Esophagus muscularis mucosa (tissue), 4 donors: ENCODE measurements around the gene TLL2. TPM values are rescaled to one million over a fixed set of nuclear protein-coding genes. Genes with fewer than 3 reads are reported as not detected.

ENCODE experiments used
- DNase-seq: peaks from one replicate; pipeline ENCODE4 v3.0.0-alpha.2; 2017; ENCODE audit errors: extremely low spot score
- H3K27ac ChIP-seq, 4 donors: fragments of 200-600 bp; sonication (generic); replicated peaks in 1 of 4; 1 replicate in 3 of 4; 2 replicates in 1 of 4; pipeline ENCODE4 v1.5.1; 2016 to 2019; ENCODE audit warnings: mild to moderate bottlenecking in 1 of 4
- H3K27me3 ChIP-seq, 4 donors: fragments of 200-600 bp; sonication (generic); one replicate each; pipeline versions ENCODE4 v1.5.1 to v1.6.0; 2016 to 2019
- H3K36me3 ChIP-seq, 4 donors: fragments of 200-600 bp; sonication (generic); one replicate each; pipeline ENCODE4 v1.5.1; 2016 to 2019
- H3K4me1 ChIP-seq, 4 donors: fragments of 200-600 bp; sonication (generic); one replicate each; pipeline ENCODE4 v1.5.1; 2016 to 2019
- H3K4me3 ChIP-seq, 4 donors: fragments of 200-600 bp; sonication (generic); 1 replicate in 2 of 4; 2 replicates in 2 of 4; pipeline ENCODE4 v1.5.1; 2016 to 2019; ENCODE audit warnings: mild to moderate bottlenecking in 4 of 4, moderate library complexity in 1 of 4
- H3K9me3 ChIP-seq, 4 donors: fragments of 200-600 bp; sonication (generic); 1 replicate in 3 of 4; 2 replicates in 1 of 4; pipeline ENCODE4 v1.5.1; 2016 to 2019
- CTCF ChIP-seq, 3 experiments: fragments of 200-600 bp in 2 of 3; fragments of 450-650 bp in 1 of 3; sonication (generic) in 2 of 3; IDR thresholded peaks; one replicate each; pipeline ENCODE4 v1.5.1; 2017 to 2019; ENCODE audit warnings: antibody characterized with exemption in 3 of 3, mild to moderate bottlenecking in 2 of 3, moderate library complexity in 1 of 3
- EP300 ChIP-seq: sonication (generic); formaldehyde crosslinking; IDR thresholded peaks from one replicate; pipeline ENCODE4 v1.6.1; 2017; ENCODE audit warnings: antibody characterized with exemption
- POLR2A ChIP-seq: fragments of 450-650 bp; IDR thresholded peaks from one replicate; pipeline ENCODE4 v1.6.1; 2017; ENCODE audit warnings: antibody characterized with exemption, moderate library complexity, mild to moderate bottlenecking, low read depth
- POLR2AphosphoS5 ChIP-seq, 2 donors: sonication (generic); formaldehyde crosslinking; IDR thresholded peaks; one replicate each; pipeline ENCODE4 v1.6.1; 2017; ENCODE audit warnings: antibody characterized with exemption in 2 of 2
- WGBS: methylation state at CpG from one replicate; pipeline ENCODE4 v1.1.5; 2018; 5-methylcytosine and 5-hydroxymethylcytosine counted together
- intact Hi-C: fragments of 100-400 bp; cut with DNase I; formaldehyde crosslinking; loops from one replicate; pipeline ENCODE4 v1.15.1; 2023
- total RNA-seq, 4 donors: library from RNA; depleted of rRNA; stranded (reverse); fragments of >200 nt; gene quantifications; one replicate each; pipeline versions ENCODE4 v1.1.0 to v1.2.1, GENCODE V29; 2016

Gene TLL2
- total RNA-seq, 4 donors from 2014 or later, result 0.17 to 2.1 (median 0.27) TPM

DNA sequence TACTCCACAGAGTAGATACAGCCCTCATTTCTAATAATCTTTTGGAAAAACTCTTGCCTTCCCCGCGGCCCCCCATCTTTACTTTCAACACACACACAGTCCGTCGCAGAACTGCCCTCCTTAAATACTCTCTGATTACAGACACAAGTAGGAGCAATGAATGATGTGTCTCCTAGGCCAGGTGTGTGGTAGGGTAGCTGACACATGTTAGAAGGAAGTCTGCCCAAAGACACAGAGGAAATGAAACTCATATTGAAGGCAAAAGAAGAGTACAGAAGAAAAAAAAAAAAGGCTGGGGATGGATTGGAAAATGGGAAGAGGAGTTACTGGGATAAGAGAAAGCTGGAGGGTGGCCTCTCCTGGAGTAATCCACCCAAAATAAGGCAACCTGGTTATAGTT, 169.5 kb downstream of the TLL2 start:
- H3K9me3 ChIP-seq, result peaks cover 0 to 10% (median 8%) of the 10 kb centered on the region in 4 donors

GRCh38 chr10:96342402-96342801, 171.3 kb downstream of the TLL2 start:
- DNase-seq, result no peak
- Histone ChIP-seq H3K4me3 (no peak overlapping the region), H3K9me3 (peaks cover 0 to 10% (median 8%) of the 10 kb centered on the region in 4 donors), H3K36me3 (no peaks in the 10 kb centered on the region), H3K27ac (no peak overlapping the region), H3K27me3 (peaks cover 0 to 7% (median 0%) of the 10 kb centered on the region in 4 donors), H3K4me1 (no peaks in the 10 kb centered on the region)
- WGBS, result 82% methylated on average over 4 of the region's 4 CpGs
- intact Hi-C loops, result no loop called here
- TF ChIP-seq POLR2A, result no peak
- no peak for TF ChIP-seq EP300
- no peak for TF ChIP-seq CTCF (IDR thresholded peaks at IDR 0.05)
- TF ChIP-seq POLR2AphosphoS5 (IDR thresholded peaks at IDR 0.05), result no peak

More for the DNA sequence above, 169.5 kb downstream of the TLL2 start:
- Histone ChIP-seq H3K27ac (no peak overlapping the region), H3K27me3 (peaks cover 0 to 7% (median 0%) of the 10 kb centered on the region in 4 donors), H3K36me3 (no peaks in the 10 kb centered on the region), H3K4me1 (no peaks in the 10 kb centered on the region), H3K4me3 (no peak overlapping the region)
- intact Hi-C loops, result no loop called here
- DNase-seq, result no peak
- no peak for TF ChIP-seq POLR2AphosphoS5 (IDR thresholded peaks at IDR 0.05)
- TF ChIP-seq EP300, result no peak
- TF ChIP-seq POLR2A, result no peak
- TF ChIP-seq CTCF (IDR thresholded peaks at IDR 0.05), result no peak
- 97% methylated on average over 4 of the region's 4 CpGs for WGBS

GRCh38 chr10:96341219-96342182, 172.2 kb downstream of the TLL2 start:
- Histone ChIP-seq H3K4me1 (no peaks in the 10 kb centered on the region), H3K27ac (no peak overlapping the region), H3K9me3 (peaks cover 0 to 10% (median 8%) of the 10 kb centered on the region in 4 donors), H3K36me3 (no peaks in the 10 kb centered on the region), H3K4me3 (no peak overlapping the region), H3K27me3 (peaks cover 0 to 8% (median 0%) of the 10 kb centered on the region in 4 donors)
- WGBS, result 75% methylated on average over 5 of the region's 5 CpGs
- no peak for TF ChIP-seq POLR2A
- TF ChIP-seq CTCF (IDR thresholded peaks at IDR 0.05), result no peak
- TF ChIP-seq POLR2AphosphoS5 (IDR thresholded peaks at IDR 0.05), result no peak
- no peak for TF ChIP-seq EP300
- intact Hi-C loops, result no loop called here
- DNase-seq, result no peak

GRCh38 chr10:96339956-96340904, 173.5 kb downstream of the TLL2 start:
- no peaks in the 10 kb centered on the region for H3K9me3 ChIP-seq
- H3K4me1 ChIP-seq, result no peaks in the 10 kb centered on the region
- no peak for DNase-seq
- intact Hi-C loops, result no loop called here
- H3K4me3 ChIP-seq, result no peak overlapping the region
- no peaks in the 10 kb centered on the region for H3K36me3 ChIP-seq
- H3K27ac ChIP-seq, result no peak overlapping the region
- TF ChIP-seq POLR2A, result no peak
- no peak for TF ChIP-seq EP300
- no peak for TF ChIP-seq POLR2AphosphoS5 (IDR thresholded peaks at IDR 0.05)
- TF ChIP-seq CTCF (IDR thresholded peaks at IDR 0.05), result peak; percentile 35 to 47 (median 37)
- H3K27me3 ChIP-seq, result peaks cover 0 to 15% (median under 1%) of the 10 kb centered on the region in 4 donors
- 44% methylated on average over 7 of the region's 7 CpGs for WGBS
